Fibroblast of skin of left biceps (primary cell): ENCODE results near the gene SH3BGRL.
"Not testable (repeated sequence)": the region's sequence is repeated elsewhere in the genome, so short reads cannot be mapped to it uniquely, and the experiment has no call there.

Experiments used
- DNase-seq, 2 experiments: peaks; one replicate each; pipeline ENCODE4 v3.0.0-alpha.2; 2013; ENCODE audit warnings: low read depth in 2 of 2

SH3BGRL gene

GRCh38 chrX:81259714-81260395 is 58.0 kb downstream of the SH3BGRL start:
- no peak for DNase-seq

DNA sequence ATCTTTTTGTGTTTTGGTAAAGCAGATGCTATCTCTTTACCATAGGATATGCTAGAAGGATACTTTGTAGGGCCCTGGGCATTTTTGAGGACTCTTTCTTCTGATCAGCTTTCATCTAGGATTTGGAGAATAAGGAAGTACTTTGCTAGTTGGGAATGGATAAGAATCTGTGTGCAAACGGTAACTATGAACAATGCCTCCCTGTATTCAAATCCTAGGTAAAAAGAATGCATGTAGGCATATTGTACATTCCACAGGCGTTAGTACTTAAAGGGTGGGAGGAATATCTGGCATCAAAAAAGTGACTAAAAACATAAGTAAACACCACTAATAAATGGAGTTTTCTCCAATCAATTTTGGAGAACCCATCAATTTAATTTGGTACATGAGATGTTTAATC is 59.7 kb downstream of the SH3BGRL start:
- DNase-seq = no peak

DNA sequence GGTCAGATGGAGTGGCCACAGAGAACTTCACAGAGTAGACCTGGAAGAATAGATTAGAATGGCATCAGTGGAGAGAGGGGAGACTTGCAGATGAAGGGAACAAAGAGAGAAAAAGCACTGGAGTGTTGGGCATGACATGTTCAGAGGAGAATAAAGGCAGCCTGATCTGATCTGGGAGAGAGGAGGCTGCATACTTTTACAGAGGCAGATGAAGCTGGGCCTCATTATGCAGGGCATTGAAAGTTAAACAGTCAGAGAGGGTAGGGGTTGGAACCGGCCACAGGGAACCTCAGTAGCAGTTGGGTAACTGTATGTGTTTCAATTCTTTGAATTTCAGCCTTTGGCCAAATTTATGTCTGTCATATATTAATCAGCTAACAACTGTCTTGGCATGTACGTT is 61.2 kb downstream of the SH3BGRL start:
- DNase-seq = no peak

- DNase-seq = no peak
Measured at GRCh38 chrX:81278616-81279015, 76.7 kb downstream of the SH3BGRL start.

- DNase-seq = no peak
Measured at GRCh38 chrX:81280148-81280547, 78.2 kb downstream of the SH3BGRL start.

- DNase-seq = no peak
Measured at GRCh38 chrX:81286075-81286474, 84.2 kb downstream of the SH3BGRL start.

- DNase-seq = no peak
Measured at GRCh38 chrX:81286608-81287007, 84.7 kb downstream of the SH3BGRL start.

DNA sequence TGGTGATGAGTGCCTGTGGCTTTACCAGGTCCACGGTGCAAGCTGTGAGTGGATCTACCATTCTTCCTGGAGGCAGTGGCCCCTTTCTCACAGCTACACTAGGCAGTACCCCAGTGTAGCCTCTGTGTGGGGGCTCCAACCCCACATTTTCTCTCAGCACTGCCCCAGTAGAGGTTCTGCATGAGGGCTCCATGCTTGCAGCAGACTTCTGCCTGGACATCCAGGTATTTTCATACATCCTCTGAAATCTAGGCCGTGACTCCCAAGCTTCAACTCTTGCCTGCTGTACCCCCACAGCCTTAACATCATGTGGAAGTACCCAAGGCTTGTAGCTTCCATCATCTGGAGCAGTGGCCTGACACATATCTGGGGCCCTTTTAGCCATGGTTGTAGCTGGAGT is 90.1 kb downstream of the SH3BGRL start:
- DNase-seq = no peak

GRCh38 chrX:81294101-81294500 is 92.2 kb downstream of the SH3BGRL start:
- no peak for DNase-seq

GRCh38 chrX:81301877-81302276 is 100.0 kb downstream of the SH3BGRL start:
- DNase-seq = no peak

DNA sequence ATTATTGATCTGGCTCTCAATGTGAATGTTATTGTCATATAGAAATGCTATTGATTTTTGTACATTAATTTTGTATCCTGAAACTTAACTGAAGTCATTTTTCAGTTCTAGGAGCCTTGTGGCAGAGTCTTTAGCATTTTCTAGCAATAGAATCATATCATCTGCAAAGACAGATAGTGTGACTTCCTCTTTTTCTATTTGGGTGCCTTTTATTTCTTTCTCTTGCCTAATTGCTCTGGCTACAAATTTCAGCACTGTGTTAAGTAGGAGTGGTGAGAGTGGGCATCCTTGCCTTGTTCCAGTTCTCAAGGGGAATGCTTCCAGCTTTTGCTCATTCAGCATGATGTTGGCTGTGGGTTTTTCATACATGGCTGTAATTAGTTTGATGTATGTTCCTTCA is 102.7 kb downstream of the SH3BGRL start:
- DNase-seq = no peak

GRCh38 chrX:81305240-81305639 is 103.3 kb downstream of the SH3BGRL start:
- DNase-seq = no peak

DNA sequence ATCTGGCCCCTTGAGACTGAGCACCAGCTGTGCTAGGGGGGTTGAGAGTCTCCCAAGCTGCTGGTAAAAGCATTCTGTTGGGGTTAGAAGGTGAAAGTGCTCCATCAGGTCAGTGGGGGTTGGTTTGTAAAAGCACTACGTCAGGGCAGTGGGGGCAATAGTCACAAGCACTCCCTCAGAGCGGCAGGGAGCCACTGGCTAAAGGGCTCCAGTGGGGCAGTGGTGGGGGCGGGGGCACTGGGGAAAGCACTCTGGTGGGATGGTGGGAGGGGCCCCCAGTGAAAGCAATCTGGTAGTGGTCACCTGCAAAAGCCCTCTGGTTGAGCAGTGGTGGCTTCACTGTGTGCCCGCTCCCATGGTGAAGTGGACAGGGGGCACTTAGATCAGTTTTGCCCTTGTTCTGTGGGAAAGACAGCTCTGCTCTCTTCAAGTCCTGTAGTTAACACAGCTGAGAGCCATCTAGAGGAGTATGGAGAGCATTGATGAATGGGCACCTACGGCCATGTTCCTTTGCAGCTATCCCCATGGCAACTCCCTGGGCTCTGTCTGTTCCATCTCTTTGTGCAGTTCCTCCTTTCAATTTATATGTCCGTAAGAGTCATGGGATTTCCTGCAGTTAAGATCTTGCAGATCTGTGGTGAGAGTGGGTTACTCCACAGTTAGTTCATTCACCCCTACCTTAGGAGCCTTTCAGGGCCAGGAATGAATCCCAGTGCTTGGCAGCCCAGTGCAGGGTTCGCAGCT is 106.4 kb downstream of the SH3BGRL start:
- no peak for DNase-seq

DNA sequence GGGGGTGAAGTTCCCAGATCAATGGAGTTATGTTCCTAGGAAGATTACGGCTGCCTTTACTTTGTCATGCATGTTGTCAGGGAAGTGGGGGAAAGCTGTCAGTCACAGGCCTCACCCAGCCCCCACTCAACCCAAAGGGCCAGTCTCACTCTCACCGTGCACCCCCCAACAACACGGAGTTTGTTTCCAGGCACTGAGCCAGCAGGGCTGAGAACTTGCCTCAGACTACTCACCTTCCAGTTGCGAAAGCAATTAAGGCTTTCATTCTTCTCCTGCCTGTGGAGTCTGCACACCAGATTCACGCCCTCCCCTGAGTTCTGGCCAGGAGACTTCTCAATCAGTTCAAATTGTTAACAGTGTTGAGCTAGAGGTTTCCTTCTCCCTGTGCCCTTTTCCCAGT is 114.3 kb downstream of the SH3BGRL start:
- no peak for DNase-seq

GRCh38 chrX:81331653-81332052 is 129.8 kb downstream of the SH3BGRL start:
- not testable (repeated sequence) for DNase-seq

DNA sequence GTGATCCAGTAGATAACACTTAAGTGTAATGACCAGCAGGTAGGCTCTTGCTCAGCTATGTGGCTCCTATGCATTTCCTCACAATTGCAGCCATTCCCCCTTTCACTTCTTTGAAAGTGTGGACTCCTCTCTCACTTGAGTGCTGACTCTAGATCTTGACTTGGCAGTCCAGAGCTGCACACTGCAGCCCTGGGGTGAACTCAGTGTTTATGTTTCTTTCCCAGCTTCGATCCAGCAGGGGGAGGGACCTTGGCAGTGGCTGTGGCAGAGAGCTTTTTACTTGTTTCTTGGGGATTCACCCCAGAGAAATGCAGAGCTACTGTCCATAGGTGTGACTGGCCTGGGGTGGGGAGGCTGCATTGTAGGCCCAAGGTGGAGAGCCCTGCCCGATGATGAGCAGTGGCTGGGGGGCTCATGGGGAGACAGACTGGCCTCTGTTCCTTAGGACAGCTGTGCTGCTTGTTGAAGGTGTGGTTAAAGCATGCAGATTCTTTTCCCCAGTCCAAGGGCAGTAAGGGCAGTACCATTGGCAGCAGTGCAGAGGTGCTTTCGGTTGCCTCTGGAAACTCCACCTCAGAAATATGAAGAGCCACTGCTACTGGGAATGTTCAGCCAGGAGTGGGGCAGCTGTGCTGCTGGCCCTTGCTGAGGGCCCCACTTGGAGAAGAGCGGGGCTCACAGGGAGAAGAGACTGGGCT is 134.7 kb downstream of the SH3BGRL start:
- no peak for DNase-seq

- DNase-seq = no peak
Measured at GRCh38 chrX:81337805-81338204, 135.9 kb downstream of the SH3BGRL start.

GRCh38 chrX:81338924-81339323 is 137.0 kb downstream of the SH3BGRL start:
- DNase-seq = no peak

GRCh38 chrX:81345296-81345695 is 143.4 kb downstream of the SH3BGRL start:
- not testable (repeated sequence) for DNase-seq
